RPMI8226 (cell line): Measurements from ENCODE around the gene ILKAP.
A peak's percentile ranks its signal among the peaks of the same experiment; 100 is the strongest.

Source experiments
- DNase-seq: peaks from one replicate; pipeline ENCODE4 v3.0.0-alpha.2; 2015

ILKAP gene, protein sequence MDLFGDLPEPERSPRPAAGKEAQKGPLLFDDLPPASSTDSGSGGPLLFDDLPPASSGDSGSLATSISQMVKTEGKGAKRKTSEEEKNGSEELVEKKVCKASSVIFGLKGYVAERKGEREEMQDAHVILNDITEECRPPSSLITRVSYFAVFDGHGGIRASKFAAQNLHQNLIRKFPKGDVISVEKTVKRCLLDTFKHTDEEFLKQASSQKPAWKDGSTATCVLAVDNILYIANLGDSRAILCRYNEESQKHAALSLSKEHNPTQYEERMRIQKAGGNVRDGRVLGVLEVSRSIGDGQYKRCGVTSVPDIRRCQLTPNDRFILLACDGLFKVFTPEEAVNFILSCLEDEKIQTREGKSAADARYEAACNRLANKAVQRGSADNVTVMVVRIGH

DNA sequence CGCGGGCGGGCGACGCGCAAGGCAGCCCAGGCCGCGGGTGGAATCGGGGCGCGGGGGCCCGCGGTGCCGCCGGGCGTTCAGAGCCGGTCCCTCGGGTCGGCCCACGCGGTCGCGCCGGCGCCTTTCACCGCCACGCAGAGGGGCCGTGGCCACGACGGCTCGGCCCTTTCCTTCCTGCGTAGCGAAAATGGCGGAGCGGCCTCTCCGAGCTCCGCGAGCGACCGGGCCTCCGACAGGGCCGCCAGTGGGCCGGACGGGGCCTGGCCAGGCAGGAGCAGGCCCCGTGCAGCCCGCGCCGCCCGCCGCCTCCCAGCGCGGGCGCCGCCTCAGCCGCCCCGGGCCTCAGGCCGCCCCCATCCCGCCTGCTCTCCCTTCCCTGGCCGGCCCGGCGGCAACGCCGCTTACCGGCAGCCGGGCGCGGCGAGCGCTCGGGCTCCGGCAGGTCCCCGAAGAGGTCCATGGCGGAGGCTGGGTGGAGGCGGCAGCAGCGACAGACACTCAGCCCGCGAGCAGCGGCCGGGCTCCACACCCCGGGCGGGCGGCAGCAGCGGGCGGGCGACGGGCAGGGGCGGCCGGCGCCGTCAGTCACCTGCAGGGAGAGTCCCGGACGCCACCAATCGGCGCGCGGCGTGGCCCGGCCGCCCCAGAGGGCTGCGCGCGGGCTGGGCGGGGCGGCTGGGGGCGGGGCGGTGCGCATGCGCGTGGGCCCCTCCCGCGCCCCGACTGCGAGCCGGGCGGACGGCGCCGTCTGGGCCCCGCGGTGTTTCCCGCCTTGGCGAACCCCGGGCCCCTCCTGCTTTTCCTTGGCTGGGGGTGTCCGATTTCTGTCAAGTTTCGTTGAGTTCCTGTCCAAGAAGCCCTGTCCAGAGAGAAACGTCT is at the start of gene ILKAP:
Gene ILKAP, minus strand, starts transcription at position 602 of the 879 bp plus-strand sequence. Its CDS starts 142 bp downstream, at position 460.
- peak; percentile 90 for DNase-seq

DNA sequence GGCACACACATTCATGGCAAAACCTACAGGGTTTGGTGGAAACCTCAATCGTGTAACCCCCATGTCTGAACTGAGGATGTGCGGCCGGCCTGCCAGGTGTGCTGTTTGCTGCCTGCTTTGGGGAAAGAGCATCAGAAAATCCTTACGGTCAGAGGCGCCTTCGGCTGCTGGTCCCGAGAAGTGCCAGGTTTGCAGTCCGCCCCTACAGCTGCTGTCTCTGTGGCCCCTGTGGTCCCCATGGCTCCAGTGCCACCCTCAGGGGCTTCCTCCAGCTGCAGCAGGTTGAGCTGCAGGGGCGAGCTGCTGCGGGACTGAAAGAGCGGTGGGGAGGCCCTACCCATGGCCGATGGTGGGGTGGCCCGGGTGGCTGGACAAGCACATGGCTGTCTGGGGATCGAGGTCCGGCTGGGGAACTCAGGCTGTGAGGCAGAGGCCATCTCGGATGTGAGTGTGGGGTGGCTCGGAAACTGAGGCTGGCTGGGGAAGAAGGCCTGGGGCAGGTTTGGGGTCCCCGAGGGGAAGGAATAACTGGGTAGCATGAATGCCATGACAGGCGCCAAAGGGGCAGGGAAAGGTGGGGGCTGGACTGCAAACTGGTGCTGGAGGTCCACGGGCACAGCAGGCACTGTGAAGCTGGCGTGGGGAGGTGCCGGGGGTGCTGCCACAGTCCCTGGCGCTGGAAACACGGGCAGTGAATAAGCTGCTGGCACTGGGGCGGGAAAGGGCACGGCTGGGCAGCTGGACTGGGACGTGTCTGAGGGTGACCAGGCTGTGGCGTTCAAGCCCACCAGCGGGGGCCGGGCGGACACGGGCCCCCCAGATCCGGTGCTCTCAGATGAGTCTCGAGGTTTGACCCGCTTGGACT is 49.5 kb upstream of the ILKAP start:
- DNase-seq, result no peak

DNA sequence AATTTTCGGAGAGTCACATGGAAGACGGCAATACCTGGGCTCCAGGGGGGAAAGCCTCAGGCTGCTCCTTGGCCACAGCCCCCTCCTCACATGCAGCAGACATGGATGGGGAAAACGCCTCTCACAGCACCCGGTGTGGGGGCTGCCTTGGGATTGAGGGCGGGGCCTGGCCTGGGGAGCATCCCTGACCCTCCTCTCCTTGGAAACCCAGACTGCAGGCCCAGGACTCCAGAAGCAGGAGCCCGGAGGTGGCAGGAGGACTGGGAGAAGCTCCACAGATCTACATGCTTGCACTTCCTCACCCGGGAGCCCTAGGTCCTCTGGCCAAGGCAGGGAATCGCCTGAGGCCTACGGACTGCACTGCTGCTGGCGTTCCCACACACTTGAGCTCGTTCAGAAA is 48.5 kb upstream of the ILKAP start:
- DNase-seq, result no peak

DNA sequence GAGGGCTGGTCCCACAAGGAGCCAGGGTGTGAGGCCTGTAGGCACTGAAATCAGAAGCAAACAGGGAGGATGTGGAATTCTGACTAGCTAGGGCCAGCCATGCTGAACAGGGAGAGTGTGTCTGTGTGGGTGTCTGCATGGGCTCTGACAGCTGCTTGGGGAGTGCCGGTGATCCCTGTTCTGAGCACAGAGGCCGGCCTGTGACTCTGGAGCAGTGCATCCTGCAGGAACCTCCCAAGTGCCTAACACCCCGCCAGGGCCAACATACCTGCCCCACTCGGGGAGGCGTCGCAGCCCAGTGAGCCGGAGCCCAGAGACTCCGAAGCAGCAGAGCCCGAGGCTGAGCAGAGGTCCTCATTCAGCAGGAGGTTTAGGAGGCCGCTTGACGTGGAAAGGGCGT is 47.8 kb upstream of the ILKAP start:
- DNase-seq, result no peak

DNA sequence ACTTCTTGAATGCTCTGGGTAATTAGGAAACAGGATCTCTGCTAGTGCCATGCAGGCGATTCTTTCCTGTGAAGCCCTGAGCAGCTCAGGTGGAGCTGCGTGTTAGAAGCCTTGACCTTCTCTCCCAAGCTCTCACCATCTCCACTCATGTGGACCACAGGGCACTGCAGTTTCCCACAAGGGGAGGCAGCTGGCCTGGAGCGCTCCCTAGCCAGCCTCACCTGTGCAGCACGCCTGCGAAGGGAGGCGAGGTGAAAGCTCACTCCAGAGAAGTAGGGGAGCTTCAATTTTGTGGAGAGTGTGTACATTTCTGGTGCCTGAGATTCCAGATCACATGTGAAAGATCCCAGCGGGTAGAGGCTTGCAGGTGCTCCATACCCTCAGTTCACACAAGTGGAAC is 47.4 kb upstream of the ILKAP start:
- DNase-seq, result no peak

DNA sequence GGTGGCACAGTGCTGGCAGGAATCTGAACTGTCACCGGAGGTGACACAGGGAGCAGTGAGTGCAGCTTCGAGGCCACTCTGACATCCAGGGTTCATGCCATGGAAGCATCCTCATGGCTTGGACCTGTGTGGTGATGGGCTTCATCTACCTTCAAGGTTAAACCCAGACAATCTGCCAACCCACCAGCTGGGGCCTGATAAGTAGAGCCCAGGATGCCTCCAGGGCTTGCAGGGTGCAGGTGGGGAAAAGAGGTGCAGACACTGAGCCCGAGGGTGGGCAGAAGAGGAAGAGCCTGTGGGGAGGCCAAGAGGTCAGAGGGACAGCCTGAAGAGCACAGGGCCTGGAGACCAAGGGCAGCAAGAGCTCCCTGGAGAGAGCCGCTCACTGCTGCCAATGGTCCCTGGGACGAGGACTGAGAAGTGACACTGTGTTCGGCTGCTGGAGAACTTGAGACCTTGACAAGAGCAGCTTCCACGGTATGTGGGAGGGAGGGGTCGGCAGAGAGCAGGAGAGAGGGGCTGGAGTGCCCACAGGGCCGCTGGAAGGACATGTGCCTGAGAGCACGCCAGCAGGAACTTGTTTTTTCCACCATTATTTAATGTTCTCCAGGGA is 44.5 kb upstream of the ILKAP start:
- no peak for DNase-seq

DNA sequence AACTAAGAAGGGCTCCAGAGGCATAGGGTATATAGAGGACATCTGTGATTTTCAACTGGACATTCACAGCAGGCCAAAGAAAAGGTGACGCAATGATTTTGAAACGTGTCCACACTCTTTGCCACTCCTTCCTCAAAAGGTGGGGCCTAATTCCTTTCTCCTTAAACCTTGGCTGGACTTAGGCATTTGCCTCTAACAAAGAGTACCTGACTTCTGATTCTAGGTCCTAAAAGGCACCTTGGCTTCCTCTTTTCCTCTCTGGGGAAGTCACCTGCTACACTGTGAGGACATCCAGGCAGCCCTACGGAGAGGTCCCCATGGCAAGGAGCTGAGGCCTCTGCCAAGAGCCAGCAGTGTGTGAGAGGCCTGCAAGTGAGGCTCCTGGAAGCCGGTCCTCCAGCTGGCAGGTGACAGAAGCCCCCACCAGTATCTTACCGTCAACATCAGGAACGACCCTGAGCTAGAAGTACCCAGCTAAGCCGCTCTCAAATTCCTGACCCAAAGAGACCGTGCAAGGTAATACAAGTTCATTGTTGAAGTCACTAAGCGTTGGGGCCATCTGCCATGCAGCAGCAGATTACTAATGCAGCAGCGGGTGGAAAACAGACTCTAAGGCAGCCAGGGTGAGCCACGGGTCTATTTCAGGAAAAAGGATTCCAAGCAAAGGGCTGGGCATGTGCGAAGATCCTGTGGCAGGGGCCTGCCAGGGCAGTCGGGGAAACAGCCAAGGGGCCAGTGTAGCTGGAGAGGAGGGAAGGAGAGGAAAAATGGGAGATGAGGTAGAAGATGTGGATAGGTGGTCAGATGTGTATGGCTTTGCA is 43.7 kb upstream of the ILKAP start:
- DNase-seq, result no peak

DNA sequence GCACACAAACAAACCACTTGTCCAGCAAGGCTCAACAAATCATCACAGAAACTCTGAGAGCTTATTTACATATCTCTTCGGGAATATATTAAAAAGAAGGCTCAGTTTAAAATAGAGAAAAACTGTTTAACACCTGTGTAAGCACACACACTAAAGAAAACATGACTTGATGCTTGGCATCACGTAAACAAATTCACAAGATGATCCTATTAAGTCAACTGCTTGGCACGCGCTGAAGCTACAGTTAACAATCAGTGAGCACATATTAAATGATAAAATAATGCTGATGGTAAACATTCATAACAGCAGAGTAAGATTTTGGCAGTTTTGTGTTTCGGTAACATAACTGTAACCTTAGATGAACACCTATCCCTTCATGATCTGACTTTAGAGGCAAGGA is 40.7 kb upstream of the ILKAP start:
- no peak for DNase-seq

DNA sequence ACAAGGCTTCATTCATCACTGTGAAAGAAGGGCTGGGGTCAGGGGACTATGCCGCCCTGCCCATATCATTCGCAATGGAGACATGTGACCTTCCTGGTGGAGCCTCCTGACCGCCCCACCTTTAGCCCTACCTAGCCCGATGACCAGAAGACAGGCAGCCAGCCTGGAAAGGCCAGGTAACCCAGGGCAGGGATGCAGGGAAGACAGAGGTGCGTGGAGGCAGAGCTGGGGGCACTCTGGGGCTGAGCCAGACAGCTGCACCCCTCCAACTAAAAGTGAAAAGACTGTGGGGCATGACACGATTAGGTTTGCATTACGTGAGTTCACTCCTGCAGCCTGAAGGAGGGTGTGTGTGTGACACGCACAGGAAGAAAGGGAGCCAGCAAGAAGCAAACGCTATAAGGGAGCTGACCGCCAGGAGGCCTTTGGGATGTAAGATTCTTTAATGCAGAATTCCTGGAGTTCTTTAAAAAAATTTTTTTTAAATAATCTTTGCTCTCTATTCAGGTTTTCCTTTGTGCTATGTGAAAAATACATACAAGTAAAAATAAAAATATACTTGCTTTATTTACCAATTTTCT is 40.1 kb upstream of the ILKAP start:
- no peak for DNase-seq

DNA sequence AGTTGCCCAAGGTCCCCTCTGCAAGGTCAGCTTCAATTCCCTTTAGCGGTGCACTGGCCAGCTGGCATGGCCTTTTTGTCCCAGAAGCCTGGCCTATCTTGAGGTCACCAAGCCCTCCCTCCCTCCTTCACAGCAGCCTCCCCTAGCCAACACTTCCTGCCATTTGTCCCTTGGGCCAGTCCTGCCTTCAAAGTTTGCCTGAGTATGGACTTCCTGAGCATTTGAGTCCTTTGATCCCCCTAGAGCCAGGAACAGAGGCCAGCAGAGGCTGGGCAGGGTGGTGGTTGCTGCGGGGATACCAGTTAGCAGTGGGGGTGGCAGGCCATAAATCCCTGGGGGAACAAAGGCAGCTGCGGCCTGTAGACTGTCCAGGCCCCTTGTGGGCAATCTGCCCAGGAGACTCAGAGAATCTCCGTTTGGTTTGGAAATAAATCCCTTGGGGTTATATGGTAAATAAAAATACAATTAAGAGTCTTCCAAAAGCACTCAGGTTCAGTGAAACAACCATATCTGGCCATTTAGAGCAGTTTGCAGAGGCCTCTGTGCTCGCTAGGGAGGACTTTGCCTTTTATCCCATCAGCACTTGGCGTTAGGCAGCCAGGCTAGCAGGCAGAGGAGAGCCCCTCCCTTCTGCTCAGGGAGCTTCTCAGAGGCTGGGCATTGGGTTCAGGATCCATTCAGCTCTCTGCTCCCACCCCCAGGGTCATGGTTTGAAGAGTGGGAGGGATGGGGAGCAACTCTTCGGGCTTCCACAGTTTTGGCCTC is 39.4 kb upstream of the ILKAP start:
- DNase-seq, result no peak

DNA sequence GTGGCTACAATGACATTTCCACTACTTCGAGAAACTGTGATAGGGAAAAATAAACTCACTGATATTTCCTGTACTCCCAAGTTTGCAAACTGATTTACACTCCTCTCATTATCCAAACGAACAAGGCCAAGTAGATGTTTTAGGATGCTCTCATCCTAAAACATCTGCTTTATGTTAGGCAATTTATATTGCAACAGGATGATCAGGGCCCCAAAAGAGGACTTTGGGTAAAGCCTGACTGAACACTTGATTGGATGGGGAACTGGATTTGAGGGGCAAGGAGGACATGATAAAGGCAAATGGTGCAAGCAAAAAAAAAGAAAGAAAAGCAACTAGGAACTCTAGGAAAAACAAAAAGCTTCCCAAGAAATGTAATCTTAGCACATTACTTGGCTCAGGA is 38.5 kb upstream of the ILKAP start:
- DNase-seq, result no peak

DNA sequence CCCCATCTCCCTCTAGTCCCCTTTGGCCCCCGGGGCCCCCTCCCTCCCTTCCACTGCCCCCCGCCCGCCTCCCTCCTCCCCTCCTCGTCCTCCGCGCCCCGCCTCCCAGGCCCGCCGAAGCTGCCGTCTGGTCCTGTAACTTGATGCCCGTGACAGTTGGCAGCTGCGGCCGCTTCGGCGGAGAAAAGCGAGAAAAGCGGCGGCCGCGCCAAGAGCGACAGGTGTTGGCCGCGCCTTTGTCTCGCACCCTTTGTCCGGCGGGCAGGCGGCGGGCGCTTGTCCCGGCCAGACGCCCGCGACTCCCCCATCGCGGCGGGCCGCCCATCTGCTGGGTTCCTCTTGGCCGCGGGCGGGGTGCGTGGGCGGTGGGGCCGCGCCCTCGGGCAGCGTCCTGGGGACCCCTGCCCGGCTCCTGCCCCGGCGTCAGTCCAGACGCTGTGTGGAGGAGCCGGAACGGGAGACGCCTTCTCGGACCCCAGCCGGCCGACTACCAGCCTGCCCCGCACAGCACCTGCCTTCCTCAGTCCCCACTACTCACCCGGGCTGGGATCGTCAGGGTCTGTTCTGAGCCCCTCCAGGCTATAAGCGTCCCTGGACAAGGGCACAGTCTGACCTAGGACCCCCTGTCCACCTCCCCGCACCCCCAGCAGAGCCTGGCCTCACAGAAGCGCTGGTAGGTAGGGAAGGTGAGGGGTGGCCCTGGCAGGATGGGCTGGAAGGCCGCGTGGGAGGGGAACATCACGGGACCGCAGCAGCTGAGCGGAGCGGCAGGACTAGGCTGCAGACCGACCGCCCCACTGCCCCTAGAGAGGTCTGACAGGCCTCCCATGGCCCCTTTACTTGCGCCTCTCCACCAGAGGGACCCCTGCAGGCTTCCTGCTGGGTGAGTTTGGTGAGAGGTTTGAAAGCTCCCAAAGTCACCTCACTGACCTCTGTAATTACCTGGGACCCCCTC is 37.5 kb upstream of the ILKAP start:
- DNase-seq, result peak; percentile 81

DNA sequence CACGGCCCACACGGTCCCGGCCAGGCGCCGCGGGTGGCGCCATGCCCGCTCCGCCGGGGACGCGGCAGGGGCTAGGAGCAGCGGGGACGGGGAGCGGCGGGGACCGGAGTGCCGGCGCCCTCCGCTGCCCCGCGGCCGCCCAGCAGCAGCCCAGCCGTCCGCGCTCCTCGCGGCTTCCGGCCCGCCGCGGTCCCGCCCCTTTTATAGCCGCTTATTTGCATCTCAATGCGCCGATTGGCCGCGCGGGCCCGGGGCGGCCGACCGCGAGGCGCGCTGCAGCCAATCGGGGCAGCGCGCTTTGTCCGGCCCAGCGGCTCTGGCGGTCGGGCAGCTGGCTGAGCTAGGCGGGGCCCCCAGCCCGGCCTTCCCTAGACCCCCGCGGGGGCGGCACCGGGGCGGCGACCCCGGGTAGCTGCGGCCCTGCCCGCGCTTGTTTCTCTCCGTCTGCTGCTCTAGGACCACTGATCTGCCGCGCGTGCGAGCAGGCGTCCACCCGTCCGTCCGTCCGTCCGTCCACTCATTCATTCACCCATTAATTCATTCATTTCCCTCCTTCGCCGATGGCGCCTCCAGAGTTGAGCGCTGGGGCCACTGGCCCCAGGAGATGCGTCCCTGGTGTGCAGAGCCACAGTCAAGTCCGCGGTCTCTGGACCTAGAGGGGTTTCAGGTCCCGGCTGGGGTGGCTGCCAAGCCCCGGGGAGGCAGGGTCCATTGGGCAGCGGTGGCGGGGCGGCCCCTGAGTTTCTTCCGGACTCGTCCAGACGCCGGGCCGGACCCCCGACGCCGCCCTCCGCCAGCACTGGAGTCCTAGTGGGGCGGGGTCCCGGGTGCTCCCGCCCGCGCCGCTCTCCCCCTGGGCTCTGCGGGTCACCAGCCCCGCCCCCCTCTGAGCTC is 36.6 kb upstream of the ILKAP start, which contains the start of gene HES6:
Gene HES6, minus strand, starts transcription at position 176 of the 894 bp plus-strand sequence. Its CDS starts 133 bp downstream, at position 43.
- peak; percentile 91 for DNase-seq

DNA sequence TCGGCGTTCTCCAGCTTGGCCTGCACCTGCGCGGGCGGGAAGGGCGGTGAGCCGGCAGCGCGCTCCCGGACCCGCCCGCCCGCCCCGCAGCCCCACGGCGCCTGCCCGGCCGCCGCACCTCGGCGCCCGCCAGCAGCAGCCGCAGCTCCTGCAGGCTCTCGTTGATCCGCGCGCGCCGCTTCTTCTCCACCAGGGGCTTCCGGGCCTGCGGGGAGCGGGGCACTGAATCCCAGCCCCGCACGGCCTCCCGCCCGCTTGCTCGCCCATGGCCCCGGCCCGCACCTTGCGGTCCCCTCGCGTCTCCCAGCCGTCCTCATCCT is 36.0 kb upstream of the ILKAP start:
- DNase-seq, result peak; percentile 51

DNA sequence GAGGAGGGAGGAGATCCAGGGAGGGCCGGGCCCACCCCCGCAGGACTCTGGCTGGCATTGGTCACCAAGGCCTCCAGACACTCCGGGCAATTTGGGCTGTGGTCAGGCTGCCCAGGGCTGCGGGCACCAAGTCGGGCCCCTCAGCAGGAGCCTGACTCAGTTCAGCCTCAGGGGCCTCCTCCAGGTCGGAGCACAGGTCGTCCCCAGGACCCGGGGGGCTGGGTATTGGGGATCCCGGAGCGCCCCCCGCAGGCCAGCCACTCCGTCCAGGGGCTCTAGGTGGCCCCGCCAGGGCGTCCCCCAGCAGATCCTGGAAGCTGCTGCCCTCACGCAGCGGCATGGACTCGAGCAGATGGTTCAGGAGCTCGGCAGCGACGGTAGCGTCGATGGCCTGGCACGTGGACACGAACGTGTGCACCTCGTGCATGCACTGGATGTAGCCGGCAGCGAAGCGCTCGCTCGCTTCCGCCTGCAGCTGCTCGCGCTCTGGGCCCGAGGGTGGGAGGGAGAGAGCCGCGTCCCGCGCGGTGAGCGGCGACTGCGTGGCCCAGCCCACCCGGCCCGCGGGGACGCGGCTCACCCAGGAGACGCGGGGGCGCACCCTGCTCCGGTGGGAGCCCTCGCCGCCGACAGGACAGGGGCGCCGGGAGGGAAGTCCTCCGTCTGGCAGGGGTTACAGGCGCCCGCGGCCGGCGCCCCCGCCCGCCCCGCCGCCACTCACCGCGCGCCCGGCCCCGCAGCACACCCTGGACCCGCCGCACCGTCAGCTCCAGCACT is 35.5 kb upstream of the ILKAP start:
- peak; percentile 15 for DNase-seq

DNA sequence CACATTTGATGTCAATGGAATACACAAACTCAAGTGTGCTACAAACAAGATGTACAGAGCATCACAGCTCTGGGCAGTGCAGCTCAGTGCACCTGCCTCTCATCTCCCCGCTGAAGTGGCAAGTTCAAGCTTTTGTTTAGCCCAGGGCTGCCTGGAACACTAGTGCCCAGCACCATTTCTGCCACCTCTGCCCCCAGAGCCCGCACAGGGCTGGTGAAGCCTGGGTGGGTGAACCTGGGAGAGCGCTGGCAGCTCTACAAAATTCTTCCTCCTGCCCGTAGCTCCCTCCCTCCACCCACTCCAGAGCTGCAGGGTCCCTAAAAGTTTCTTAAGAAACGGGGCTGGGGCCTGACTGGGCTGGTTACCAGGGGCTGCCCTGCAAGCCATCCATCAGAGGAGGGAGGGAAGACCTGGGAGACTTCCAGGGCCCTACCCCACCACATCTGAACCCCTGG is 34.8 kb upstream of the ILKAP start:
- DNase-seq, result no peak

DNA sequence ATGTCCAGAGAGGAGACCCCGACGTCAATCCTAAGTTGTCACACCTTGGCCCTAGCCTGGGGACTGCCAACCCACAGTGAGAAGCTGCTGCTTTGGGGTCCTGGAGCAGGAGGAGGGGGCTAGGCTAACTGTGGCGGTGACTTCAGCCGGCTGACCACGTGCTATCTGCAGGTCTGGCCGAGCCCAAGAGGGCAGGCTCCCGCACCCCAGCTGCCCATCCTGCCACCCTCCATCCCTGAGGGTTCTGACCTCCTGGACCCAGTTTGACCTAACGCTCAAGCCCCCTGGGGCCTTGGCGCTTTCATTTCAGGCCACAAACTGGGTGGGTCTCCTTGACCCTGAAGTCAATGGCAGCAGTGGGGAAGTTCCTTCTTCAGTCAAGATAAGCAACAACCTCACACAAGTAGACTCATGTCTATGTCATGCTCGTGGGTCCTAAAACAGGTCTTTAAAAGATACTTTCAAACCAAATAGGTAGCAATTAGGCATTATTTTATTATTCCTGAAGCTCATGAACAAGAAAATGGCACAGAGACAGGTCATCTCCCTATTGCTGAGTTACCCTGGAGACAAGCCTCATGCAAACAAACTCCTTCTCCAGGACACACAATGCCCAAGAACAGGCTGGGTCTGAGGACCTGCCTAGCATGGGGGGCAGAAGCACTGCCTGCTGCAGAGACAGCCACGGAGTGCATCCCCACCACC is 34.1 kb upstream of the ILKAP start:
- no peak for DNase-seq
